GM10847 (cell line): ENCODE data around the gene ABCC2.

Source experiments
- POLR2A ChIP-seq: IDR thresholded peaks from 2 replicates; pipeline ENCODE4 v1.6.1; 2011; ENCODE audit not compliant: insufficient read length; ENCODE audit errors: extremely low read depth

The ABCC2 gene

DNA sequence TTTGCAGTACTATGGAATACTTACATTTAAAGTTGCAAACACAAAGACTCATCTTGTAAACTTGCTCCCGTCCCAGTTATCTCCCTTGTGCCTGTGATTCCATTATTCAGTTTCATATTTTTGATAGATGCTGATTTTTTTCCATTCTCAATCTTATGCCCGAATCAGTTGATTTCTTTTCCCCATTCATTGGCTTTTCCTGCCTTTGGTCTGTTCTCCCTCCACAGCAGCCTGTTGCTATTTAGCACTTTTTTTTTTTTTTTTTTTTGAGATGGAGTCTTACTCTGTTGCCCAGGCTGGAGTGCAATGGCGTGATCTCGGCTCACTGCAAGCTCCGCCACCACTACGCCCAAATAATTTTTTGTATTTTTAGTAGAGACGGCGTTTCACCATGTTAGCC is 78.0 kb downstream of the ABCC2 start:
- TF ChIP-seq POLR2A, result no peak

DNA sequence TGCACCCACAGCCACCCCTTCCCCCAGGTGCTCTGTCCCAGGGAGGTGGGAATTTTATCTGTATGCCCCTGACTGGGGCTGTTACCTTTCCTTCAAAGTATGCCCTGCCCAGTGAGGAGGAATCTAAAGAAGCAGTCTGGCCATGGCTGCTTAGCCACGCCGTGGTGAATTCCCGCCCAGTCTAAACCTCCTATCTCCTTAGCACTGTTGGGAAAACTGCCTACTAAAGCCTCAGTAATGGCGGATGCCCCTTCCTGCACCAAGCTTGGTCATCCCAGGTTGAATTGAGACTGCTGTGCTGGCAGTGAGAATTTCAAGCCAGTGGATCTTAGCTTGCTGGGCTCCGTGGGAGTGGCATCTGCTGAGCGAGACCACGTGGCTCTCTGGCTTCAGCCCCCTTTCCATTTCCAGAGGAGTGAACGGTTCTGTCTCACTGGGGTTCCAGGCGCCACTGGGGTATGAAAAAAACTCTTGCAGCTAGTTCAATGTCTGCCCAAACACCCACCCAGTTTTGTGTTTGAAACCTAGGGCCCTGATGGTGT is 87.2 kb downstream of the ABCC2 start:
- TF ChIP-seq POLR2A, result no peak

DNA sequence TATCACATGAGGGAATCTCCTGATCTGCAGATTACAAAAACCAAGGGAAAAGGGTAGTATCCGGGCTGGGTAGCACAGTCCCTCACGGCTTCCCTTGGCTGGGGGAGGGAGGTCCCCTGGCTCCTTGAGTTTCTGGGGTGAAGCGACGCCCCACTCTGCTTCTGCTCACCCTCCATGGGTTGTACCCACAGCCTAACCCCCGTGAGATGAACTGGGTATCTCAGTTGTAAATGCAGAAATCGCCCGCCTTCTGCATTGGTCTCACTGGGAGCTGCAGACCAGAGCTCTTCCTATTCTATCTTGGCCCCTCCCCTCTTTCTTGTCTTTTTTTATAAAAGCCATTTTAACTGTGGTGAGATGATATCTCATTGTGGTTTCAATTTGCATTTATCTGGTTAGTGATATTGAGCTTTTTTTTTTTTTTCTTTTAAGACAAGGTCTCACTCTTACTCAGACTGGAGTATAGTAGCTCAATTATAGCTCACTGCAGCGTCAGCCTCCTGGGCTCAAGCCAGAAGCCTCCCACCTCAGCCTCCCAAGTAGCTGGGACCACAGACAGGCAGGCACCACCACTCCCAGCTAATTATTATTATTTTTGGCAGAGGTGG is 87.8 kb downstream of the ABCC2 start:
- no peak for TF ChIP-seq POLR2A

DNA sequence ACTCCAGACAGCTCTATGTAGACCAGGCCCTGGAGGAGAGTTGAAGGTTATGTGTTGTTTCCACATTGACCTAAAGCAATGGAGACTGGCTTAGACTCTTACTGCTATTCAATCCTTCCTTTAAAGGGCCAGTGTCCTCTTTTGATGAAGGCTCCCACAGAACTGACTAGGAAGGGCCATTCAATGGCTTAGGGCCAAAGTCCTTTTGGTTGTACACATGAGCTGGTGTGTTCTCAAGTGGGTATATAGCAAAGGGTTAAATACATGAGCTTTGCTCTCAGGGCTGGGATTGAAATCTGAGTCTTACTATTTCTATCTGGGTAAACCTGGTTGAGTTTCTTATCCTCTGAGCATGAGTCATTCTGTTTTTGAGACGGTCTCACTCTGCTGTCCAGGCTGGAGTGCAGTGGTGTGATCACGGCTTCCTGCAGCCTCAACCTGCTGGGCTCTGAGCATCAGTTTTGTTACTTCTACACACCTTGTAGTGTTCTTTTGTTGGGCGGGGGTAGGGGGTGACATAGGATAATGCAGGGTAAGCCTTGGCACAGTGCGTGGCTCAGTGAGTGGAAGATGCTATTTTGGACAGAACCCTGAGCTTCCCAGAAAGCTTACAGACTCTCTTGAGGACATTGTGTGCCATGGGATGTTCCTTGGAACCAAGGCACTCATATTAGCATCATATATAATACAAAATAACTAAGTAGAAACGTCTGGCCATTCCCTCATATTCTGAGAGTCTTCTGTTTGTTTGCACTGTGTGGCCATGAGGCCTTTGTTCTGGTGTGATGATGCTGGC is 90.1 kb downstream of the ABCC2 start:
- no peak for TF ChIP-seq POLR2A

DNA sequence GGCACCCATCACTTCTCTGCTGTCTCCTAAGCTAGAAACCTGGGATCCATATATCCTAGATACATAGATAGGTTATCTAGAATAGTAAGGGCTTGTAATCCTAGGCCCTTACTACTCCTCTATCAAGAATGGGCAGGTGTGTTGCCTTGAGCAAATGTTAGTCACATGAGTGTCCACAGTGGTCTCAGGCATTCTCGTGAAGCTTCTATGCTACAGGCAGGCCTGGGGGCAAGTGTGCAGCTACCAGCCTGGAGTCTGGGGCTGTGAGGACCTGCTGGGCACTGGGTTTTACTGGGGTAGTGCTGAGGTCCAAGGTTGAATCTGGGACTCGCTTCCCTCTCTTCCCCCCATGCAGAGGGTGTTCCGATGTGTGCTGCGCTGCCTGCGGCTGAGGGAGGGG is 91.4 kb downstream of the ABCC2 start:
- no peak for TF ChIP-seq POLR2A

DNA sequence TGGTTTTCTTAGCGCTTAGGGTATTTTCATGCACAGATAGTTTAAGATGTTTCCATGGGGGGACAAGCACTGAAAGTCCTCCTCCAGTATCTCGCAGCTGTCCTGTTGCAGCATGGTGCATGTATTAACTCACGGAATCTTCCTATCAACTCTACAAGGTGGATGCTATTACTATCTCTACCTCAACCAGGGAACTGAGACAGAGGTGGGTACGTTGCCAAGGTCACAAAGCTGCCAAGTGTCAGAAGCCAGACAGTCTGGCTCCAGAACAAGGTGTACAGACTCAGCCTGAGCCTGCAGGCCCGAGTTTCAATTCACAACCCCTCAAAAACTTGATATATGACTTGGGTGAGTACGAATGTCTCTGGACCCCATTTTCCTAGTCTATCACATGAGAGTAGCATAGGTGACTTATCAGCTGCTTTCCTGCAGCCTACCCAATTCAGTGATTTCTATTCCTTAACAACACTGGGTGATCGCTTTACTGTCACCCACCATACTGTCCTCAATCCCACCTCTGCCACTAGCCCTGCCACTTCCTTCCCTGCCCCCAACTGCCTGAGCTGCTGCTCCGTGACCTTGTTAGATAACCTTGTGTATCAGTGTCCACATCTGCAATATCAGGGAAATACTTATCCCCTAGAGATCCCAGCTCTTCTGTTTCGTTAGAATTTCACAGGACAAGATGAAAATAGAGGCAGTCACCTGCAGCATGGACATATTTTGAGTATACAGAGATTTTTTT is 92.1 kb downstream of the ABCC2 start:
- no peak for TF ChIP-seq POLR2A

DNA sequence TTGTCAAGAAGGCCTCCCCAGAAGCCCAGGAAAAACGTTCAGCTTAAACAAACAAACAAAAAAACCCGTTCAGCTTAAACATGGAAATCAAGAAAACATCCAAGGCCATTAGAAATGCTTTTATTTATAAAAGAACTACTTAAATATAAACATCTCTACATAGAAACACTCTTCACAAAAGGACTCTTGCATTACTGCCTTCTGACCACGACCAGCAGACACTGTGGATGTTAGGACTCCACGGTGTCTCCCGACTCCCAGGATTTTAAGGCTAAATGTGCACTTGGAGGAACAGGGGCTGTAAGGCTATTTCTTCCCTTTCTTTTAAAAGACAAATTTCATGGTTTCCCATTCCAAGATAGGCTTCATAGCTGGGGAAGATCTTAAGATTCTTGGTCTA is 93.0 kb downstream of the ABCC2 start:
- TF ChIP-seq POLR2A, result no peak

DNA sequence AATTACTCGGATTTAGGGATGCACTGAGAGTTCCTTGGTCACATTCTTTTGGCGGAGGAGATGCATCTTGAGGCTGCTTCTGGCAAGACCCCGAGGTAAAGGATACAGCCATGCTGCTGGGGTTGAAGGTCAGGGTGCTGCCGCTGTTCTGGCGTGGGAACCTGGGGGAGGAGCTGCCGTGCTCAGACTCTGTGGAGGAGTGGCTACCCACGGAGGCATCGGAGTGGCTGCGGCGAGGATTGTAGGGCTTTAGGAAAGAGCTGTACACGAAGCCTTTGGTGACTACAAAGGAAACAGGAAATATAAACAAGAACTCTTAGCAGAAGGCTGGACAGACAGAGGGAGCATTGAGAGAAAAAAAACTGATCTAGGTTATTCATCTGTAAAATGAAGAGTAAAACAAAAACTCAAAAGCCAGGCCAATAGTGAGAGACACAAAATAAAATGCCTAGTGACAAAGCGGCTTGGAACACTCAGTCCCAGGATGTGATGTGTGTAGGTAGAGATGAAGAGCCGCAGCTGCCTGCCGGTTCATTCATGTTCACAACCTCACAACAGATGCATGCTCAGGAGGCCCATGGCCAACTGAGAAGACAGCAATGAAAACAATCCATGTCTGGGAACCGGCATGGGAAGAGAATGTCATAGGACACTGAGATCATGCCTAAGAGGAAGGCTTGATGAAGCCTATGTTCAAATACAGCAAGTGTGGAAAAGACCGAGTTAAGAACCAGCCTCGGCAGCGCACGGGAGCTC is 97.8 kb downstream of the ABCC2 start:
- no peak for TF ChIP-seq POLR2A

DNA sequence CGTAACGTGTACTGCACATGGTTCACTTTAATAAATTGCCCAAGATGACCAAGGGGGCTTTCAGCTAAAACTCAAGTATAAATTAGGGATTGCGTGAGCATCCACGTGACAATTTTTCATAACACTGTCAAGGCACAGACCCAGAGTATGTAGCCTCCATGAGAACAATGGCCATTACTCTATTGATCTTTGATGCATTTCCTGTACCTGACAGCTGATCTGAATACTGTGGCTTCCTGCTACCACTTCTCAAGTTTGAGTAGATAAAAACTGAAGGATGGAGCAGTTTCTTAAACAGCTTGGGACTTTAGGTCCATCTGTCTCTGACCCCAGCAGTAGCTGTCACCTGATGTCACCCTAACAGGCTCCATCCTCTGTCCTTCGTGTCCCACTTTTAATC is 98.9 kb downstream of the ABCC2 start:
- TF ChIP-seq POLR2A, result no peak

DNA sequence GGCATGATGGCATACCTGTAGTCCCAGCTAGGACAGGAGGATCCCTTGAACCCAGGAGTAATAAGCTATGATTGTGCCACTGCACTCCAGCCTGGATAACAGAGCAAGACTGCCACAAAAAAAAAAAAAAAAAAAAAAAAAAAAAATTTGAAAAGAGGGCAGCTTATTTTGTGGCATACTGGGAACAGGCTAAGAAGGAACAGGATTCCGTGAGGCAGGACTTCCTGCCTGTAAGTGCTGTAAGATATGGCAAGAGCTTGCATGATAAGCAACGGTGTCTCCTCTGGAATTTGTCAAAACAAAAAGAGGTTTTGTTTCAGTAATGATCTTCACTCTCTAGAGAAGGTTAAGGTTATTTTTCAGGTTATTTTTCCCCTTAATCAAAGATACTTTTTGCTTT is 101.1 kb downstream of the ABCC2 start:
- no peak for TF ChIP-seq POLR2A

DNA sequence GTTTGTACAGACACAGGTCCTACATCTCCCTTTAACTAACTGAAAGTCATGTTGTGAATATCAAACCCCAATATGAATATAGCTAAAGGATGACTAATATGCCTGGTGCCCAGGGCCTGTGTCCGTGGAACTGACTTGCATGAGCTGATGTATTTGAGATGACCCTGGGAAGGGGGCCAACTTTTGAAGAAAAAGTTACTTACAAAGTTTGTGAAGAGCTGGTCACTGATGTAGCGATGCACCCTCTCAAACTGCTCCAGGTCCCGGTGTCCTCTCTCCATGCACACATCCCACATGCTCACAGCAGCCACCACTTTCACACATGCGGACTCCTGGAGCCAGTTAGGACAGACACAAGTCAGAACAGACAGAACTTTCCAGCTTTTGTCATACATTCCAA is 106.2 kb downstream of the ABCC2 start:
- TF ChIP-seq POLR2A, result no peak

DNA sequence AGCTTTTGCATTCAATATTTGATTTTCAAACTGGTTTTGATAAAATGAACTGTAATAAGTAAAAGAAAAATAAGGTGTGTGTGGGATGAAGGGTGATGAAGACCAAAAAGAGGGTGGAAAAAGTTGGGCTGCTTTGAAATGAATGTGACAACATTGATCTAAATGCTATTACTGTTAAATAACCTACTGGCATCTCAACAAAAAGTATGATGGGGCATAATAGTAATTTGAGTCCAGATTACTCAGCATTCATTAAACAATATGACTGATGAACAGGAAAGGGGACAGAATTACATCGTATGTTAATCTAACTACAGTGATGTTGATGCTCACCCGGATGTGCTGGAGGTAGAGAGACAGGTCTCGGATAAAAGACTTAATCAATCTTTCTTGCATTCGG is 112.2 kb downstream of the ABCC2 start:
- no peak for TF ChIP-seq POLR2A

DNA sequence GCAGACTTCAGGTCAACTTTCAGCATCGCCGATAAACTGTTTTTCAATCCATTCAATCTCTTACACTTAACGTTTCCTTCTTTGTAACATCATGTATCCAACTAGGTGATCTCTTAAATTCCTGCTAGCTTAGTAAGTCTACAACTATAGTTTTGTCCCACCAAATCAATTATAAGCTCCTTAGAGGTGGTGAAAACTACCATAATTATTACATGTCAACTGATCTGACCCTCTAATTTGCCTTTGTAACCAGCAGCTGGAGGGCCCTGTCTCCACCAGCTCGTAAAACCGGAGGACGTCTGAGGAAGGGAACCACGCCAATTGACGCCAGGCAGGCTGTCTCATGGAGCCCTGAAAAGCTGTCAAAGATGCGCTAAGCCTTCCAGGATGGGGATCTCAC is 113.4 kb downstream of the ABCC2 start:
- TF ChIP-seq POLR2A, result no peak
